ENCODE data around the gene MYO5B. TPM values are rescaled to one million over a fixed set of nuclear protein-coding genes. Genes with fewer than 3 reads are reported as not detected.

The MYO5B gene
- polyA plus RNA-seq, 1 donor (not counting 4 experiments of a cell fraction or from before 2014, with no cell fraction given) = 6.8 TPM

DNA sequence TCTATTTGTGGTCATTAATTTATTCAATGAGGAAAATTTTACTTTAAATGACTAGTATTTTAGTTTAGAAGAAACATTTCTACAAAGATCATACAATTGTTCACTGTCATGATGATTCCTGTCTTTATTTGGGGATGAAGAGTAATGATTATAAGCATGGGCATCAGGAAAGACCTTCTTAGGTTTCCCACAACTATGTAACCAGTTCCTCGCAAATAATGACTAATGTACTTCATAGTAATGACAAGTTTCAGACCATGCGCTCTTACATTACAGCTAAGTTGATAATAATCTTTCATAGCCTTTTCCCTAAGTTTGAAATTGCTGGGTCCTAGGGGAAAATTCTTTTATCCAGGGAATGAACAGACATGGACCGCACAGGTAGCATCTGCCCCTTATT is 90.5 kb downstream of the MYO5B start:
- Histone ChIP-seq H3K27me3 (ENCODE audit: control insufficient read depth, extremely low read depth, insufficient read depth, low read length) (peaks cover 3% of the 10 kb centered on the region), H3K9me3 (ENCODE audit: control insufficient read depth, low read depth, low read length) (no peaks in the 10 kb centered on the region), H3K4me3 (ENCODE audit: control insufficient read depth in 2 of 3, extremely low read depth in 1 of 3, insufficient read depth in 2 of 3, low read depth in 1 of 3, low read length in 3 of 3) (no peak overlapping the region), H3K27ac (ENCODE audit: control insufficient read depth, insufficient read depth, low read length) (no peak overlapping the region), H3K9ac (ENCODE audit: control insufficient read depth, extremely low read depth, insufficient read depth, low read length) (no peak overlapping the region), H2AFZ (ENCODE audit: control insufficient read depth, low read length) (no peak overlapping the region), H3K9me1 (ENCODE audit: control insufficient read depth, extremely low read depth, insufficient read depth, low read length) (no peaks in the 10 kb centered on the region), H3K36me3 (ENCODE audit: control insufficient read depth in 2 of 2, extremely low read depth in 1 of 2, insufficient read depth in 2 of 2, low read length in 2 of 2) (no peaks in the 10 kb centered on the region), H3K4me2 (ENCODE audit: control insufficient read depth, extremely low read depth, insufficient read depth, low read depth, low read length) (no peak overlapping the region), H3K4me1 (ENCODE audit: control insufficient read depth, extremely low read depth, insufficient read depth, low read length) (peaks cover 13% of the 10 kb centered on the region), H3K79me2 (ENCODE audit: control insufficient read depth, insufficient read depth, low read length) (no peaks in the 10 kb centered on the region), H4K20me1 (ENCODE audit: control insufficient read depth, extremely low read depth, insufficient read depth, low read length) (no peaks in the 10 kb centered on the region)
- DNase-seq (ENCODE audit: low read depth, low spot score) (no peak), FAIRE-seq (no peak)
- TF ChIP-seq, protein P1, sequence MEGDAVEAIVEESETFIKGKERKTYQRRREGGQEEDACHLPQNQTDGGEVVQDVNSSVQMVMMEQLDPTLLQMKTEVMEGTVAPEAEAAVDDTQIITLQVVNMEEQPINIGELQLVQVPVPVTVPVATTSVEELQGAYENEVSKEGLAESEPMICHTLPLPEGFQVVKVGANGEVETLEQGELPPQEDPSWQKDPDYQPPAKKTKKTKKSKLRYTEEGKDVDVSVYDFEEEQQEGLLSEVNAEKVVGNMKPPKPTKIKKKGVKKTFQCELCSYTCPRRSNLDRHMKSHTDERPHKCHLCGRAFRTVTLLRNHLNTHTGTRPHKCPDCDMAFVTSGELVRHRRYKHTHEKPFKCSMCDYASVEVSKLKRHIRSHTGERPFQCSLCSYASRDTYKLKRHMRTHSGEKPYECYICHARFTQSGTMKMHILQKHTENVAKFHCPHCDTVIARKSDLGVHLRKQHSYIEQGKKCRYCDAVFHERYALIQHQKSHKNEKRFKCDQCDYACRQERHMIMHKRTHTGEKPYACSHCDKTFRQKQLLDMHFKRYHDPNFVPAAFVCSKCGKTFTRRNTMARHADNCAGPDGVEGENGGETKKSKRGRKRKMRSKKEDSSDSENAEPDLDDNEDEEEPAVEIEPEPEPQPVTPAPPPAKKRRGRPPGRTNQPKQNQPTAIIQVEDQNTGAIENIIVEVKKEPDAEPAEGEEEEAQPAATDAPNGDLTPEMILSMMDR (optimal IDR thresholded peaks at IDR 0.05 in 1 of 3, IDR thresholded peaks at IDR 0.05 in 1 of 3, conservative IDR thresholded peaks at IDR 0.05 in 1 of 3; ENCODE audit: extremely low read depth in 1 of 3, insufficient read depth in 2 of 3, low read length in 3 of 3) = no peak
- TF ChIP-seq EZH2 (IDR thresholded peaks at IDR 0.05; ENCODE audit: low read length) = no peak
- dilution Hi-C loops (cut with MboI; ENCODE audit: extremely low pct_ligation_motif_present, low sequenced_read_pairs) = no loop called here

DNA sequence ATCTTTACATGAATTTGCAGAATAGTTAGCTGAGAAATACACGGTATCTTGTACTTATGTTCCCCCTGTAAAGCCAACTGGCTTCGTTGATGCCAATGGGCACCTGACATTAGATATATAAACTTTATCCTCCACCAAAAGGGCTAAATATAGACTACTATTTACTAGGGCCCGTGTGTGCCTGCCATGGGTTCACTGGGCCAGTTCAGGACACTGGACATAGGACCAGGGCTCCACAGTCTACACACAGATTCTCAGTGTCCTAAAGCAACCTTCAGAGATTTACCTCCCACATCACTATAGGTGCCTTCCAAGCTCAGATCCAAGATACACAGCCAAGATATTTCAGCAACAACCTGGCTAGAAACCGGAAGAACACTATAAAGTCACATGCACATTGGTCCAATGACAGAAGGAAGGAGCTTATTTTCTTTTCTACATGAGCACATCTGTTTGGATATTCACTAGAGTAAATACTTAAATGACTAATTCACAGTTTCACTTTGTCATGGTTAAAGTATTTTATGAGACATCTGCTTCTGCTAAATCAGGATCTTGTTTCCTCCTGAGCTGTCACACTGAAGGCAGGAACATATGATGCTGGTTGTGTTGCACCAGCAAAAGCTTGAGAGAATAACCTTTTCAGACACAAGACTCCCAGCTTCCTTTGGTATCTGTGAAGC is 95.1 kb downstream of the MYO5B start:
- FAIRE-seq (peak; percentile 71), DNase-seq (ENCODE audit: low read depth, low spot score) (no peak)
- no peak overlapping the region for H3K27ac ChIP-seq (ENCODE audit: control insufficient read depth, insufficient read depth, low read length)
- no peaks in the 10 kb centered on the region for H4K20me1 ChIP-seq (ENCODE audit: control insufficient read depth, extremely low read depth, insufficient read depth, low read length)
- H3K9me3 ChIP-seq (ENCODE audit: control insufficient read depth, low read depth, low read length) = no peaks in the 10 kb centered on the region
- H3K4me2 ChIP-seq (ENCODE audit: control insufficient read depth, extremely low read depth, insufficient read depth, low read depth, low read length) = no peak overlapping the region
- no peak overlapping the region for H3K9ac ChIP-seq (ENCODE audit: control insufficient read depth, extremely low read depth, insufficient read depth, low read length)
- no peak overlapping the region for H2AFZ ChIP-seq (ENCODE audit: control insufficient read depth, low read length)
- no peaks in the 10 kb centered on the region for H3K36me3 ChIP-seq (ENCODE audit: control insufficient read depth in 2 of 2, extremely low read depth in 1 of 2, insufficient read depth in 2 of 2, low read length in 2 of 2)
- peaks cover 3% of the 10 kb centered on the region for H3K27me3 ChIP-seq (ENCODE audit: control insufficient read depth, extremely low read depth, insufficient read depth, low read length)
- no peaks in the 10 kb centered on the region for H3K9me1 ChIP-seq (ENCODE audit: control insufficient read depth, extremely low read depth, insufficient read depth, low read length)
- no peak for TF ChIP-seq EZH2 (IDR thresholded peaks at IDR 0.05; ENCODE audit: low read length)
- TF ChIP-seq, protein P1 (optimal IDR thresholded peaks at IDR 0.05 in 1 of 3, IDR thresholded peaks at IDR 0.05 in 1 of 3, conservative IDR thresholded peaks at IDR 0.05 in 1 of 3; ENCODE audit: extremely low read depth in 1 of 3, insufficient read depth in 2 of 3, low read length in 3 of 3) = no peak
- dilution Hi-C loops (cut with MboI; ENCODE audit: extremely low pct_ligation_motif_present, low sequenced_read_pairs) = no loop called here
- no peak overlapping the region for H3K4me3 ChIP-seq (ENCODE audit: control insufficient read depth in 2 of 3, extremely low read depth in 1 of 3, insufficient read depth in 2 of 3, low read depth in 1 of 3, low read length in 3 of 3)
- peaks cover 17% of the 10 kb centered on the region for H3K4me1 ChIP-seq (ENCODE audit: control insufficient read depth, extremely low read depth, insufficient read depth, low read length)
- H3K79me2 ChIP-seq (ENCODE audit: control insufficient read depth, insufficient read depth, low read length) = no peaks in the 10 kb centered on the region

Data from keratinocyte (primary cell).